CD1c-positive myeloid dendritic cell (primary cell): Measurements from ENCODE around the gene PNPLA1.
A peak's percentile ranks its signal among the peaks of the same experiment; 100 is the strongest.

Source experiments
- DNase-seq: peaks from one replicate; pipeline ENCODE4 v3.0.0-alpha.2; 2016; ENCODE audit errors: extremely low spot score

PNPLA1 gene

GRCh38 chr6:36269834-36270705 is at the start of gene PNPLA1:
PNPLA1 (plus strand) TSS chr6:36270060; CDS start chr6:36270460, 400 bp downstream.
- DNase-seq, result no peak

- DNase-seq, result no peak
Observed at GRCh38 chr6:36220226-36220625, 49.6 kb upstream of the PNPLA1 start.

- DNase-seq, result peak; percentile 51
Observed at GRCh38 chr6:36221674-36222073, 48.2 kb upstream of the PNPLA1 start.

GRCh38 chr6:36222924-36223323 is 46.9 kb upstream of the PNPLA1 start:
- DNase-seq, result no peak

GRCh38 chr6:36223706-36224105 is 46.2 kb upstream of the PNPLA1 start:
- no peak for DNase-seq

GRCh38 chr6:36224918-36225461 is 44.9 kb upstream of the PNPLA1 start:
- DNase-seq, result peak; percentile 18

GRCh38 chr6:36226438-36227047 is 43.3 kb upstream of the PNPLA1 start:
- no peak for DNase-seq

GRCh38 chr6:36227379-36228228 is 42.3 kb upstream of the PNPLA1 start:
- DNase-seq, result no peak

- DNase-seq, result no peak
Observed at GRCh38 chr6:36229223-36229622, 40.6 kb upstream of the PNPLA1 start.

- DNase-seq, result no peak
Observed at GRCh38 chr6:36230371-36230770, 39.5 kb upstream of the PNPLA1 start.

GRCh38 chr6:36232172-36232571 is 37.7 kb upstream of the PNPLA1 start:
- DNase-seq, result peak; percentile 6

- peak; percentile 24 for DNase-seq
Observed at GRCh38 chr6:36235309-36235708, 34.6 kb upstream of the PNPLA1 start.

GRCh38 chr6:36235862-36236261 is 34.0 kb upstream of the PNPLA1 start:
- DNase-seq, result no peak

- DNase-seq, result no peak
Observed at GRCh38 chr6:36239774-36240173, 30.1 kb upstream of the PNPLA1 start.

- peak; percentile 85 for DNase-seq
Observed at GRCh38 chr6:36241728-36242127, 28.1 kb upstream of the PNPLA1 start.

GRCh38 chr6:36242161-36242560 is 27.7 kb upstream of the PNPLA1 start:
- DNase-seq, result no peak

GRCh38 chr6:36242626-36243025 is 27.2 kb upstream of the PNPLA1 start:
- DNase-seq, result no peak

GRCh38 chr6:36243562-36244212 is 26.2 kb upstream of the PNPLA1 start:
- DNase-seq, result no peak

- DNase-seq, result no peak
Observed at GRCh38 chr6:36244641-36245280, 25.1 kb upstream of the PNPLA1 start.

- DNase-seq, result no peak
Observed at GRCh38 chr6:36245572-36246061, 24.2 kb upstream of the PNPLA1 start.
